Measurements from ENCODE around the gene TRIM6. TPM values are rescaled to one million over a fixed set of nuclear protein-coding genes. Genes with fewer than 3 reads are reported as not detected.
A peak's percentile ranks its signal among the peaks of the same experiment; 100 is the strongest.
"Not testable (repeated sequence)": the region's sequence is repeated elsewhere in the genome, so short reads cannot be mapped to it uniquely, and the experiment has no call there.

Gene TRIM6
- total and polyA plus RNA-seq, 2 donors from 2014 or later = 6.5 to 7.4 TPM

GRCh38 chr11:5600374-5600851, 4.0 kb downstream of the TRIM6 start:
- intact Hi-C loops (cut with DNase I) = no loop called here
- no peak overlapping the region for H3K9ac ChIP-seq (ENCODE audit: low read length in 3 of 3)
- TF ChIP-seq CTCF (IDR thresholded peaks at IDR 0.05; ENCODE audit: borderline replicate concordance, extremely low read depth, insufficient read depth) = peak; percentile 86
- no peaks in the 10 kb centered on the region for H3K9me3 ChIP-seq (ENCODE audit: control insufficient read depth in 2 of 3, insufficient read depth in 1 of 3, low read length in 3 of 3)
- no peaks in the 10 kb centered on the region for H3K36me3 ChIP-seq (ENCODE audit: control insufficient read depth in 2 of 3, insufficient read depth in 3 of 3, low read length in 3 of 3)
- FAIRE-seq (peak; percentile 67), DNase-seq (peak; percentile 57 to 86 (median 78))
- H3K4me3 ChIP-seq (ENCODE audit: low read length in 3 of 3) = no peak overlapping the region
- no peaks in the 10 kb centered on the region for H3K4me1 ChIP-seq (ENCODE audit: control insufficient read depth in 2 of 3, insufficient read depth in 2 of 3, low read depth in 1 of 3, low read length in 3 of 3)
- peak overlapping the region; percentile 1 to 18 for H3K27ac ChIP-seq (ENCODE audit: low read depth in 2 of 2, low read length in 2 of 2)
- no peaks in the 10 kb centered on the region for H3K27me3 ChIP-seq (ENCODE audit: control insufficient read depth, insufficient read depth, low read length)

- H3K4me1 ChIP-seq (ENCODE audit: control insufficient read depth in 2 of 3, insufficient read depth in 2 of 3, low read depth in 1 of 3, low read length in 3 of 3); DNase-seq; H3K4me3 ChIP-seq (ENCODE audit: low read length in 3 of 3); FAIRE-seq; intact Hi-C loops (cut with DNase I); H3K9ac ChIP-seq (ENCODE audit: low read length in 3 of 3); H3K36me3 ChIP-seq (ENCODE audit: control insufficient read depth in 2 of 3, insufficient read depth in 3 of 3, low read length in 3 of 3); H3K27ac ChIP-seq (ENCODE audit: low read depth in 2 of 2, low read length in 2 of 2); H3K9me3 ChIP-seq (ENCODE audit: control insufficient read depth in 2 of 3, insufficient read depth in 1 of 3, low read length in 3 of 3); H3K27me3 ChIP-seq (ENCODE audit: control insufficient read depth, insufficient read depth, low read length): not testable (repeated sequence)
These were observed 6.4 kb downstream of the TRIM6 start for GRCh38 chr11:5602791-5603190.

DNA sequence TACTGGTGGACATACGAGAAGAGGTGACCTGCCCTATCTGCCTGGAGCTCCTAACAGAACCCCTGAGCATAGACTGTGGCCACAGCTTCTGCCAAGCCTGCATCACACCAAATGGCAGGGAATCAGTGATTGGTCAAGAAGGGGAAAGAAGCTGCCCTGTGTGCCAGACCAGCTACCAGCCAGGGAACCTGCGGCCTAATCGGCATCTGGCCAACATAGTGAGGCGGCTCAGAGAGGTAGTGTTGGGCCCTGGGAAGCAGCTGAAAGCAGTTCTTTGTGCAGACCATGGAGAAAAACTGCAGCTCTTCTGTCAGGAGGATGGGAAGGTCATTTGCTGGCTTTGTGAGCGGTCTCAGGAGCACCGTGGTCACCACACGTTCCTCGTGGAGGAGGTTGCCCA, 6.9 kb downstream of the TRIM6 start:
- intact Hi-C loops (cut with DNase I) = no loop called here
- no peak for FAIRE-seq
- TF ChIP-seq CTCF (IDR thresholded peaks at IDR 0.05; ENCODE audit: borderline replicate concordance, extremely low read depth, insufficient read depth) = no peak

GRCh38 chr11:5604896-5605295, 8.5 kb downstream of the TRIM6 start:
- Histone ChIP-seq H3K4me1 (ENCODE audit: control insufficient read depth in 2 of 3, insufficient read depth in 2 of 3, low read depth in 1 of 3, low read length in 3 of 3) (no peaks in the 10 kb centered on the region), H3K27me3 (ENCODE audit: control insufficient read depth, insufficient read depth, low read length) (no peaks in the 10 kb centered on the region), H3K36me3 (ENCODE audit: control insufficient read depth in 2 of 3, insufficient read depth in 3 of 3, low read length in 3 of 3) (peaks cover 0 to 5% (median 0%) of the 10 kb centered on the region in 3 donors), H3K9ac (ENCODE audit: low read length in 3 of 3) (no peak overlapping the region), H3K27ac (ENCODE audit: low read depth in 2 of 2, low read length in 2 of 2) (no peak overlapping the region), H3K9me3 (ENCODE audit: control insufficient read depth in 2 of 3, insufficient read depth in 1 of 3, low read length in 3 of 3) (no peaks in the 10 kb centered on the region), H3K4me3 (ENCODE audit: low read length in 3 of 3) (no peak overlapping the region)
- no peak for TF ChIP-seq CTCF (IDR thresholded peaks at IDR 0.05; ENCODE audit: borderline replicate concordance, extremely low read depth, insufficient read depth)
- no peak for DNase-seq
- intact Hi-C loops (cut with DNase I) = no loop called here
- FAIRE-seq = no peak

More for the DNA sequence above, 6.9 kb downstream of the TRIM6 start:
- no peaks in the 10 kb centered on the region for H3K4me1 ChIP-seq (ENCODE audit: control insufficient read depth in 2 of 3, insufficient read depth in 2 of 3, low read depth in 1 of 3, low read length in 3 of 3)
- no peaks in the 10 kb centered on the region for H3K27me3 ChIP-seq (ENCODE audit: control insufficient read depth, insufficient read depth, low read length)
- H3K9me3 ChIP-seq (ENCODE audit: control insufficient read depth in 2 of 3, insufficient read depth in 1 of 3, low read length in 3 of 3) = no peaks in the 10 kb centered on the region
- DNase-seq = no peak
- H3K27ac ChIP-seq (ENCODE audit: low read depth in 2 of 2, low read length in 2 of 2) = no peak overlapping the region
- H3K4me3 ChIP-seq (ENCODE audit: low read length in 3 of 3) = no peak overlapping the region
- H3K36me3 ChIP-seq (ENCODE audit: control insufficient read depth in 2 of 3, insufficient read depth in 3 of 3, low read length in 3 of 3) = peaks cover 0 to 3% (median 0%) of the 10 kb centered on the region in 3 donors
- no peak overlapping the region for H3K9ac ChIP-seq (ENCODE audit: low read length in 3 of 3)

Measured in kidney (tissue), 14 donors.